Measurements from ENCODE around the gene GREM2. TPM values are rescaled to one million over a fixed set of nuclear protein-coding genes. Genes with fewer than 3 reads are reported as not detected.

Gene GREM2
- total RNA-seq, 2 donors from 2014 or later = 1.6 TPM

DNA sequence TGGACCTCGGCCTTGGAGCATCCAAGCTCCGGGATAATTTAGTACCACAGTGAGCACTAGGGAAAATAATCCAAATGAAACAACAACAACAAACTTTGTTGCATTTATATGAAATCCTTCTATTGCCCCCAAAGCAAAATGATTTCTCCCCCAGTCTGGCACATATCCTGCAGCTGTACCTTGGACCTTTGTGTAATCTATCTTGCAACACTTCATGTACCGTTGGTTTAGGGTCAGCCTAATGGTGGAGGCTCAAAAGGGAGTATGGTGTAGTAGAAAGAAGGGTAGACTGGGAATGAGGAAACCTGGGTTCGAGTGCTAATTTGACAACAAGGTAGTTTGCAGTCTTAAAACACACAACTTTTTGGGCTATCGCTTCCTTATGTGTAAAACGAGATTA is 12.1 kb downstream of the GREM2 start:
- H3K27ac ChIP-seq = no peak overlapping the region
- no peaks in the 10 kb centered on the region for H3K4me1 ChIP-seq (ENCODE audit: control insufficient read depth in 1 of 2, low read depth in 2 of 2)
- no peak for DNase-seq (ENCODE audit: low spot score)
- no peak for TF ChIP-seq CTCF (IDR thresholded peaks at IDR 0.05)
- ATAC-seq (ENCODE audit: insufficient number of reproducible peaks, low FRiP score, low read depth) = no peak
- H3K36me3 ChIP-seq = no peaks in the 10 kb centered on the region
- no peak overlapping the region for H3K4me3 ChIP-seq
- no peaks in the 10 kb centered on the region for H3K9me3 ChIP-seq
- H3K27me3 ChIP-seq (replicated peaks; ENCODE audit: insufficient read depth) = no peaks in the 10 kb centered on the region

DNA sequence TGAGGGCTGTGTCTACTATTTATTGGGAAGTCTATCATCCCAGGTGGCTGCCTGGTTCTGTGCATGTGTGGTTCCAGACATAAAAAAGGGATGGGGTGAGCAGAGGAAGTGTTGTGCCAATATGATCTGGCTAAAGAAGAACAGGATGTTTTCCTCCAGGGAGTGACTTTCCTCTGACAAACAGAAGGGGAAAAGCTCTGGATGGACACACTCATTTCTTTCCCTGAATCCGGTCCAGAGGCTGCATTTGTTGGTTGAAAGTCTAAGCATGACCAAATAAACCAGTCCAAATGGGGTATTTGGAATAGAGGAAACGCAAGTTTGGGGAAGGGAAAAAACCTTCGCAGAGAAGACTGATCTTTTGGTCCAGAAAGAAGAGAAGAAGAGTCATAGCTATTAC is 12.7 kb downstream of the GREM2 start:
- DNase-seq (ENCODE audit: low spot score) (no peak), ATAC-seq (ENCODE audit: insufficient number of reproducible peaks, low FRiP score, low read depth) (no peak)
- H3K27ac ChIP-seq = no peak overlapping the region
- no peaks in the 10 kb centered on the region for H3K4me1 ChIP-seq (ENCODE audit: control insufficient read depth in 1 of 2, low read depth in 2 of 2)
- no peak overlapping the region for H3K4me3 ChIP-seq
- no peaks in the 10 kb centered on the region for H3K9me3 ChIP-seq
- H3K27me3 ChIP-seq (replicated peaks; ENCODE audit: insufficient read depth) = no peaks in the 10 kb centered on the region
- TF ChIP-seq CTCF (IDR thresholded peaks at IDR 0.05) = no peak
- H3K36me3 ChIP-seq = no peaks in the 10 kb centered on the region

DNA sequence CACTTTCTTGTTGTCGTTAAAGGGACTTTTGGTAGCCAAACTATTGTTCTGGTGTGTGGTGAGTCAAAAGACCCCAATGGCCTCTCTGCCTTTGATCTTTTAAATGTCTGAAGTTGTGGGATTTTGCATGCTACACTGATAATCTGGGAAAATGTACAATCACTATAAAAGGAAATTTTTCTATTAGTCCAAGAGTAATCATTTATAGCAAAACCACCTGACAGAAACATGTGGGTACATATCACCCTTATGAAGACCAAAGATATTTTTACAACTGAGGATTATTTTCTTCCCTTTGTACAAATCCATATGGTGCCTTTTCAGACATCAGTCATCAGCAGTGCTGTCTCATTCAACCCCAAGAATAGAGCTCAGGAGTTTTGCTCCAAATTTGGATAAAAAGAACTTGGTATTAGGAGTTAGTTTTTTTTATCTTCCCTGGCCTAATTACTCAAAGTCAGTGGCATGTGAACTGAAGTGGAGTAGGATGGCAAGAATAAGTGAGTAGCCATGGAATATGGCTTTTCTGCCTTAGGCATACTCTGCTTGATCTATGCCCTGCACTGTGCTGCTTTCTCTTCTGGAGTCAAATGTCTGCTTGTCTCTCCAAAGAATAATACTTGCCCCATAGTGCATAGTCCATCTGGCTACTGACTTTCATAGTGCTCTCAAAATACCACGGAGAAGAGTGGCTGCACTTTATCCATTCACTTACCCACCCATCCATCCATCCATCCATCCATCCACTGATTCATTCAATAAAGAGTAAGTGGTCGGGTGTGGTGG is 13.5 kb downstream of the GREM2 start:
- Histone ChIP-seq H3K4me1 (ENCODE audit: control insufficient read depth in 1 of 2, low read depth in 2 of 2) (no peaks in the 10 kb centered on the region), H3K36me3 (no peaks in the 10 kb centered on the region), H3K9me3 (no peaks in the 10 kb centered on the region), H3K27ac (no peak overlapping the region), H3K4me3 (no peak overlapping the region), H3K27me3 (replicated peaks; ENCODE audit: insufficient read depth) (no peaks in the 10 kb centered on the region)
- no peak for DNase-seq (ENCODE audit: low spot score)
- ATAC-seq (ENCODE audit: insufficient number of reproducible peaks, low FRiP score, low read depth) = no peak
- TF ChIP-seq CTCF (IDR thresholded peaks at IDR 0.05) = no peak

- ATAC-seq (ENCODE audit: insufficient number of reproducible peaks, low FRiP score, low read depth) = no peak
- H3K27me3 ChIP-seq (replicated peaks; ENCODE audit: insufficient read depth) = no peaks in the 10 kb centered on the region
- H3K4me3 ChIP-seq = no peak overlapping the region
- H3K36me3 ChIP-seq = no peaks in the 10 kb centered on the region
- no peaks in the 10 kb centered on the region for H3K9me3 ChIP-seq
- no peak for TF ChIP-seq CTCF (IDR thresholded peaks at IDR 0.05)
- DNase-seq (ENCODE audit: low spot score) = no peak
- no peaks in the 10 kb centered on the region for H3K4me1 ChIP-seq (ENCODE audit: control insufficient read depth in 1 of 2, low read depth in 2 of 2)
- no peak overlapping the region for H3K27ac ChIP-seq
These were observed 14.7 kb downstream of the GREM2 start for GRCh38 chr1:240597153-240597745.

DNA sequence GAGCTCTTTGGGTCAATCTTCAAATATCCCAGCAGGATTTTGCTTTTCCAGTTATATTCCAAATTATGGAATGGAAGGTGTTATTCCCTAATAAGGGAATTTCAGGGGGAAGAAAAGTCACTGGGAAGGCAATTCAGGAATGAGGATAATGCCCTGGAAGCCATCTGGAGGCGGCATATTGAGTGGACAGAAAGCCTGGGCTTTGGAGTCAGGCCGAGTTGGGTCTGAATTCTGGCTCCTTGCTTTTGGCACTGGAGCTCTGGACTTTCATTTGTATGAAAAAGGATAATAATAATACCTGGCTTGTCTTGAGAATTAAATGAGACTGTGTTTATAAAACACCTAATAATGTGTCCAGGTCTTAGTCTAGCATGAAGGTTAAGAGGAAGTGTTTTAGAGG is 16.5 kb downstream of the GREM2 start:
- no peak for TF ChIP-seq CTCF (IDR thresholded peaks at IDR 0.05)
- no peaks in the 10 kb centered on the region for H3K9me3 ChIP-seq
- H3K4me3 ChIP-seq = no peak overlapping the region
- DNase-seq (ENCODE audit: low spot score) = no peak
- H3K27ac ChIP-seq = no peak overlapping the region
- no peak for ATAC-seq (ENCODE audit: insufficient number of reproducible peaks, low FRiP score, low read depth)
- H3K4me1 ChIP-seq (ENCODE audit: control insufficient read depth in 1 of 2, low read depth in 2 of 2) = no peaks in the 10 kb centered on the region
- H3K36me3 ChIP-seq = no peaks in the 10 kb centered on the region
- no peaks in the 10 kb centered on the region for H3K27me3 ChIP-seq (replicated peaks; ENCODE audit: insufficient read depth)
